Measurements from ENCODE around the gene ZBTB7B. TPM values are rescaled to one million over a fixed set of nuclear protein-coding genes. Genes with fewer than 3 reads are reported as not detected.

Gene ZBTB7B
- polyA plus RNA-seq, 3 donors: 6.3 to 149 (median 9.6) TPM

DNA sequence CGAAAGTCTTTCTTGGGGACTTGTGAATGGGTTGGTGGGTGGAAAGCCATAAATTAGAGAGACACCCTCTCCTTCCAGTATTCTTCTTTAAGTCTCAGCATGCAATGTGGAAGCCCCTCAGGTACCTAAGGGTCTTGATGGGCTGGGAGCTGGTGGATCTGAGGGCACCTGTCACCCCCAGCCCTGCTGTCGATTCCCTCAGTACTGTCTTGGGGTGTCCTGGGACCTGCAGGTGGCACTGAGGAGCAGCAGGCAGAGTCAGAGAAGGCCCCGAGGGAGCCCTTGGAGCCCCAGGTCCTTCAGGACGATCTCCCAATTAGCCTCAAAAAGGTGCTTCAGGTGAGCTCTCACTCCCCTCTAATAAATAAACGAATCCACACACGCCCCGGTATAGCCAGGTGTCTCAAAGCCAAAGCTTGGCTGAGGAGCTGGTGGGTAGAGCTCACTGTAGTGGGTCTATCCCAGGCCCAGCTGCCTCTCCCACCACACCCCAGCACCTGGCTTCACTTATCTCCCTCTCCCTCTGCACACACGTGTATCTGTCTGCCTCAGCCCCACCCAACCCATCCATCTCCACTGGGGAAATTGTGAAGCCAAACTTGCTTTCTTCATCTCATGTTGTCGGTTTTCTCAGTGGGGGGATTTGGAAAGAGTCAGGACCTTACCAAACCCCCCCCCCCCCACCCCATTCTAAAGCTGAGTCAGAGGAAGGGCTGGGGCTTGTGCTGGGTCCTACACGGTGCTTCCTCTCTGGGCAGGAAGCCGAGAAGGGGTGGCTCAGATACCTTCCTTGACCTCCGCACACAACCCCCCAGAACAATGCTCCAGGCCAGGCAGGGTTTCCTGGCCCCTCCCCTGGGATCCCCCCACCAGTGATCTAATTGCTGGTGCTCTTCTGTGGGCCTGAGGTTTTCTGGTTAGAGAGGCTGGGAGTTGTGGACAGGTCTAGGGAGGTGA lies 50.1 kb downstream of the ZBTB7B start:
- H3K9ac ChIP-seq (ENCODE audit: insufficient read depth, low read length, poor library complexity, severe bottlenecking): peak overlapping the region; percentile 75

More for the DNA sequence above, 50.1 kb downstream of the ZBTB7B start:
- peak; percentile 16 for TF ChIP-seq CTCF (IDR thresholded peaks at IDR 0.05)
- Mint-ChIP-seq H3K27me3 (ENCODE audit: low read depth in 3 of 3) (peaks cover 0 to 2% (median 0%) of the 10 kb centered on the region in 3 donors), H3K4me1 (peaks cover 26% of the 10 kb centered on the region), H3K4me3 (peak overlapping the region; percentile 90 to 95), H3K36me3 (peaks cover 36 to 39% of the 10 kb centered on the region in 2 donors), H3K27ac (peak overlapping the region; percentile 73 to 93 (median 89)), H3K9me3 (no peaks in the 10 kb centered on the region)
- H2AFZ ChIP-seq (ENCODE audit: insufficient read depth, low read depth, low read length, poor library complexity, severe bottlenecking): no peak overlapping the region
- H3K4me3 ChIP-seq (replicated peaks in 1 of 3; ENCODE audit: low read depth in 2 of 3, low read length in 3 of 3): peak overlapping the region; percentile 60 to 96 (median 81)
- peaks cover 28 to 42% of the 10 kb centered on the region in 2 donors for H3K4me1 ChIP-seq (ENCODE audit: control insufficient read depth in 1 of 2, insufficient read depth in 2 of 2, low read length in 2 of 2)
- intact Hi-C loops (cut with micrococcal nuclease): loop anchor here (5.0 kb wide), 3 partner anchors 35 to 50 kb away; partner anchors contain the start of gene ZBTB7B (in 1 of the 2)
- peak overlapping the region; percentile 54 to 79 for H3K27ac ChIP-seq (ENCODE audit: low read depth in 1 of 2, low read length in 2 of 2)
- peak in 2 of 3 donors; percentile 54 to 71 for DNase-seq
- peaks cover 25% of the 10 kb centered on the region for H3K79me2 ChIP-seq (ENCODE audit: insufficient read depth, low read length)
- peaks cover 60% of the 10 kb centered on the region for H4K20me1 ChIP-seq (ENCODE audit: insufficient read depth, low read length)
- peak overlapping the region; percentile 100 for H3K4me2 ChIP-seq (replicated peaks; ENCODE audit: extremely low read depth, low read length, poor library complexity, severe bottlenecking)
- no peaks in the 10 kb centered on the region for H3K9me3 ChIP-seq (replicated peaks in 1 of 2; ENCODE audit: control insufficient read depth in 1 of 2, insufficient read depth in 1 of 2, low read length in 2 of 2)
- H3K36me3 ChIP-seq (replicated peaks in 1 of 2; ENCODE audit: control insufficient read depth in 1 of 2, insufficient read depth in 2 of 2, low read length in 2 of 2): peaks cover 40 to 41% of the 10 kb centered on the region in 2 donors
- 20% methylated on average over 4 of the region's 12 CpGs for WGBS (ENCODE audit: insufficient coverage)
- H3K27me3 ChIP-seq (ENCODE audit: control insufficient read depth in 2 of 2, insufficient read depth in 2 of 2, low read length in 2 of 2): no peaks in the 10 kb centered on the region
